Skeletal muscle tissue (tissue), 4 donors: ENCODE data around the gene TFEB. TPM values are rescaled to one million over a fixed set of nuclear protein-coding genes. Genes with fewer than 3 reads are reported as not detected.

Source experiments
- H3K27ac ChIP-seq: one replicate; pipeline ENCODE4 v1.7.0; 2013; ENCODE audit warnings: mild to moderate bottlenecking, low read depth, low read length, inconsistent platforms
- H3K27me3 ChIP-seq, 3 donors: one replicate each; pipeline ENCODE4 v1.7.0; 2013; ENCODE audit warnings: low read length in 3 of 3; ENCODE audit not compliant: control insufficient read depth in 3 of 3, insufficient read depth in 3 of 3
- H3K36me3 ChIP-seq, 3 donors: one replicate each; pipeline ENCODE4 v1.7.0; 2013; ENCODE audit warnings: low read length in 3 of 3; ENCODE audit not compliant: control insufficient read depth in 3 of 3, insufficient read depth in 3 of 3
- H3K4me1 ChIP-seq, 3 donors: one replicate each; pipeline ENCODE4 v1.7.0; 2013; ENCODE audit warnings: low read length in 3 of 3, mild to moderate bottlenecking in 3 of 3; ENCODE audit not compliant: control insufficient read depth in 3 of 3, insufficient read depth in 3 of 3
- H3K4me3 ChIP-seq, 3 donors: one replicate each; pipeline ENCODE4 v1.7.0; 2013; ENCODE audit warnings: low read length in 3 of 3
- H3K9ac ChIP-seq, 3 donors: one replicate each; pipeline ENCODE4 v1.7.0; 2013; ENCODE audit warnings: low read length in 3 of 3, mild to moderate bottlenecking in 3 of 3, moderate library complexity in 2 of 3, low read depth in 1 of 3
- H3K9me3 ChIP-seq, 3 donors: one replicate each; pipeline ENCODE4 v1.7.0; 2013; ENCODE audit warnings: low read length in 3 of 3; ENCODE audit not compliant: control insufficient read depth in 3 of 3
- total RNA-seq: library from RNA; depleted of rRNA; stranded (reverse); fragments of >200 nt; gene quantifications from one replicate; pipeline ENCODE4 v1.2.3, GENCODE V29; 2014
- donor health status: Osteomylitis.

TFEB gene
- total RNA-seq, 1 donor from 2014 or later: 7.8 TPM

DNA sequence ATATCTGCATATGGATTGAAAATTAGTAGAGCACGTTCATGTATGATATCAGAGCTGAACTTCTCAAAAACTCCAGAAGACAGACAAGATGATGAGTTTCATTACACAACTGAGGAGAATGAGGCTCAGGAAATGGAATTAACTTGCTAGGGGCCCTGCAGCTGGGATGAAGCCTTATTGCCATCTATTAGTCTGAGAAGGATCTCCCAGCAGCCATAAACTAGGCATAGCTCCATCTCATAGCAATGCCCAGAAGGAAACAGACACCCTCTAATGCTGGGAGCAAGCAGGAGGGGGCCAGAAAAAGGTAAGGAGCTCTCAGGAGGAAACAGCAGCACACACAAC, 18.0 kb downstream of the TFEB start:
- Histone ChIP-seq H3K9ac (peak overlapping the region; percentile 45 to 70 (median 54)), H3K4me1 (peaks cover 89 to 95% (median 94%) of the 10 kb centered on the region in 3 donors), H3K27ac (peak overlapping the region; percentile 95), H3K9me3 (no peaks in the 10 kb centered on the region), H3K27me3 (no peaks in the 10 kb centered on the region), H3K36me3 (no peaks in the 10 kb centered on the region), H3K4me3 (no peak overlapping the region)

DNA sequence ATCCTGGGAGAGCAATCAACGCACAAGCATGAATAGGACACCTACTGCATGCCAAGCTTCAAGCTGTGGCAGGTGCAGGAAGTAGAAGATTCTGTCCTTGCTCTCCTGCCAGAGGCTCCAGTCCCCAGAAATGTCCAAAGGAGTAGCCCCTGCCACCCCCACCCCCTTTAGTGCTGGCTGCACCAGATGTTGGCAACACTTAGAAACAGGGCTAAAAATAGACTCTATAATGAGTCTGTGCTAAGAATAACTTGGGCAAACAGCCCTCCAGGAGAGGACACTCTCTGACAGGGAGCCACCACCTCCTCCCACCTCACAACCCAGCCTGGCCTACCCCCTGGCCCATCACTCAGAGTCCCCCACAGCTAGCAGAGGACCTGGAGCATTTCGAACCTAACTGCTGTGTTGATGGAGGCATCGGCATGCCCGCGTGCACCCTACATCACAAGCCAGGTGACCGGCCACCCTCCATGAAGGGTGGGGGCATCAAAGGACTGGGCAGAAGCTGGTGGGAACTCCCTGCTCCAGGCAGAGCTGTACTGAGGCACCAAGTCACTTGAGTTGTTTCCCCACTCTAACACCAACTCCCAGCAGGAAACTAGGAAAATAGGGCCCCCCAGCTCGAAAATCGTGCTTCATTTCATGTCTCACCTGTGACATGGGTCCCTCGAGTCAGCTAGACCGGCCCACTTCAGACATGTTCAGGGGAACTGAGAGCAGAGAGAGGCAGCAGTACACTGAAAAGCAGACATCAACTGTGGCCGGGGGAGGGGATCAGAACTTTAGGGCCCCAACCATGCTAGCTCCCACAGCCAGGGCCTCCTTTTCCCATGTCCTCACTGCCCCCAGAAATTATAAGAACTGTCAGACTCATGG, 18.7 kb downstream of the TFEB start:
- Histone ChIP-seq H3K4me3 (peak overlapping the region; percentile 15 to 56 (median 56)), H3K27me3 (no peaks in the 10 kb centered on the region), H3K4me1 (peaks cover 95 to 99% (median 97%) of the 10 kb centered on the region in 3 donors), H3K36me3 (no peaks in the 10 kb centered on the region), H3K9ac (peak overlapping the region; percentile 48 to 70 (median 54)), H3K9me3 (no peaks in the 10 kb centered on the region), H3K27ac (peak overlapping the region; percentile 95)

DNA sequence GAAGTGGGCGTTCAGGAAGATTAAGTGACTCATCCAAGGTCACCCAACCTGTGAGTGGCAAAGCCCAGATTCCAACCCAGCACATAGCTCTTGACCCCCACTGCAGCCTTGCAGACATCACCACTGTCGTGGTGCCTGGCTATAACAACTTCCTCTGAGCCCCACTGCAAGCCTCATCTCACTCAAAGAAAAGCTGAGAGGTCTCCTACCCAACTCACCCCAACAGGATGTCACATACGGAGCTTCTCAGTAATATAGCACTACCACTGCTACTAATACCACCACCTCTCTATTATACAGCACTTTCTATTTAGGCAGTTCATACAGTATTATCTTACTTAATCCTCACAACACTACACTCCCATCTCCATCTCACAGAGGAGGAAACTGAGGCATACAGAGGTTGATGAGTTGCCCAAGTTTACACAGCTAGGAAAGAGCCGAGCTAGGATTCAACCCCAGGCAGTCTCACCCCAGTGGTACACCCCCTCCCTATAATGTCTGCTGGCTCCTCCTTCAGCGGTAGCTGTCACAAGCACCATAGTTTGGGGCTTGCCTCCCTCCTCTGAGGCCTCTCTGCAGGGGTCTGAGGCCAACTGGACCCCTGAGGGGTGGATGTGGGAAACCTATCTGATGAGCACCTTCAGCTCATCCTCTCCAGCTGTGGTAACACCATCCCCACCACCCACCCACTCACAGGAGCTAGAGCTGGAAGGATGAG, 19.5 kb downstream of the TFEB start:
- Histone ChIP-seq H3K4me3 (peak overlapping the region in 1 of 3 donors; percentile 56), H3K4me1 (peaks cover 95 to 99% (median 97%) of the 10 kb centered on the region in 3 donors), H3K9me3 (no peaks in the 10 kb centered on the region), H3K27ac (peak overlapping the region; percentile 95), H3K36me3 (no peaks in the 10 kb centered on the region), H3K9ac (peak overlapping the region; percentile 48 to 54 (median 54)), H3K27me3 (no peaks in the 10 kb centered on the region)

DNA sequence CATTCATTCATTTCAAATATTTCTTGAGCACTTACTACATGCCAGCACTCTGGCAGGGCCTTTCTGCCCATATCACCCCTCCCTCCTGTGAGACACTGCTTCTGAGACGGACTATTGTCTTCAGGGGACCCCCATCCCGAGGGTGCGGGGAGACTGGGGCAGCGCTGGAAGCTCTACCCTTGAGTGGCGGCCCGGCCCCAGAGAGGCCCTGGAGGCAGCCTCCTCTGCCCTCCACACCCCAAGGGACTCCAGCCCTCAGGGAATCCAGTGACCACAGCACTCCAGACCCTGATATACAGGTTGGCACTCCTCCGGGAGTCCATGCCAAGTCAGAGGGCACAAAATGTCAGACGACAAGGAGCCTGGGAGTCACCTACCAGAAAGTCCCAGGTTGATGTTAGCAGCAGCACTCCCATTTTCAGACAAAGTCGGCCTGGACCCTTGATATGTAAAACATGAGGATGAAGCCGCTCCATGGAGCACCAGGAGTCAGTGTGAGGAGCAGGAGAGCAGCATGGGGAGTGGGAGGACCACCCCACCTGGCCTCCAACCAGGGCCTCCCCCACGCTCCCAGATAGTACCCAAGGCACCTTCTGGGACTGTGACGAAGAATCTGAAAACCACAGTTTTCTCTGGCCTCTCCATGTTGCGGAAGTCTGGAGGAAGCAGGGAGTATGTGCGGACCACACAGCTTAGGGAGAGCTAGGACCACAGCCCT, 20.7 kb downstream of the TFEB start:
- H3K4me3 ChIP-seq: no peak overlapping the region
- no peaks in the 10 kb centered on the region for H3K36me3 ChIP-seq
- H3K9ac ChIP-seq: peak overlapping the region in 2 of 3 donors; percentile 43 to 82
- no peaks in the 10 kb centered on the region for H3K27me3 ChIP-seq
- H3K27ac ChIP-seq: peak overlapping the region; percentile 95
- H3K4me1 ChIP-seq: peaks cover 92 to 96% (median 93%) of the 10 kb centered on the region in 3 donors
- no peaks in the 10 kb centered on the region for H3K9me3 ChIP-seq

DNA sequence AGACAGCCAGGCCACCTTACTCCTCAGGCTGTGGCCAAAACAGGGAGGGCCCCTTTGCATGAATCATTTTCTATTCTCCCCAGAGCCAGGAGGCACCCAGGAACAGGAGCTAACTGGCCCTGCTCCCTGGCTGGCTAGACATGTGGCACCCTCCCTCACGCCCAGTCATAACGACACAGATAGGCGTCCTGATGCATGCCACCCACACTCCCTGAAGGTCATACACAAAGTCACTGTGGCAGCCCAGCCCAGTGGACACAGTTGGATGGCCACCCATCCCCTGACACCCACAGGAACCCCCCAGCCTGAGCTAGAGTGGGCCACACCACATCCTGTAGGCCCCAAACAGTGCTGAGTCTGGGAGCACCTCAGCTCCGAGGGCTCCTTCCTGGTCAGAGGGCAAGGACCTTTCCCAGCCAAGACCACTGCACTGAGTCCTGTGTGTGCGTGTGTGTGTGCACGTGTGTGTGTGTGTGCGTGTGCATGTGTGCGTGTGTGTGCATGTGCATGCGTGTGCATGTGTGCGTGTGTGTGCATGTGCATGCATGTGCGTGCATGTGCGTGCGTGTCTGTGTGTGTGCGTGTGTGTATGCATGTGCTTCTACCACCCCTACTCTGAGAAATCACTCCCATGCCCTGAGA, 21.6 kb downstream of the TFEB start:
- no peaks in the 10 kb centered on the region for H3K27me3 ChIP-seq
- H3K36me3 ChIP-seq: no peaks in the 10 kb centered on the region
- peak overlapping the region; percentile 95 for H3K27ac ChIP-seq
- peak overlapping the region; percentile 20 to 61 (median 53) for H3K4me3 ChIP-seq
- H3K9me3 ChIP-seq: no peaks in the 10 kb centered on the region
- H3K4me1 ChIP-seq: peaks cover 89 to 95% (median 90%) of the 10 kb centered on the region in 3 donors
- H3K9ac ChIP-seq: peak overlapping the region; percentile 5 to 82 (median 65)

DNA sequence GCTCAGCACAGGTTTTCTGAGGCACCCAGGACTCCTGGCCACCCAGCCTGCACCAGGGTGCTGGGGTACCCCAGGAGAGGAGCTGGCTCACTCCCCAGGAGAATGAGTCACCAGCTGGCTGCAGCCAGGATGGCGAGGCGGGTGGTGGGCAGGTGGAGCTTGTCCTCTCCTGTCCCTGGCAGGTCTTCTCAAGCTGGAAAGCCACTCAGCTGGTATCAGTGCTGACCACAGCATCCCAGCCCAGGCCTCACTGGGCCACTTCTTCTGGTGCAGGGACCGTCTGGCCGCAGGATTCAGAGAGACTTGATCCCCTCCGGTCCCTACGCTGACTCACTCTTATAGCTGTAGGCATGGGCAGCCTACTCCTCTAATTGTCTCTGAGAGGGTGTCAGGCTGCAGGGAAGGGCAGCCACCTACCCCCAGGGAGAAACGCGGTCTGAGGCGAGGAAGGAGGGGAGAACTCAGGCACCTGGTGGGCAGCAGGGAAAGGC, 22.2 kb downstream of the TFEB start:
- no peaks in the 10 kb centered on the region for H3K27me3 ChIP-seq
- no peaks in the 10 kb centered on the region for H3K9me3 ChIP-seq
- H3K9ac ChIP-seq: peak overlapping the region; percentile 65 to 82 (median 69)
- H3K4me1 ChIP-seq: peaks cover 89 to 95% (median 93%) of the 10 kb centered on the region in 3 donors
- peaks cover 0 to 3% (median 0%) of the 10 kb centered on the region in 3 donors for H3K36me3 ChIP-seq
- H3K27ac ChIP-seq: peak overlapping the region; percentile 95
- H3K4me3 ChIP-seq: peak overlapping the region; percentile 20 to 61 (median 53)

DNA sequence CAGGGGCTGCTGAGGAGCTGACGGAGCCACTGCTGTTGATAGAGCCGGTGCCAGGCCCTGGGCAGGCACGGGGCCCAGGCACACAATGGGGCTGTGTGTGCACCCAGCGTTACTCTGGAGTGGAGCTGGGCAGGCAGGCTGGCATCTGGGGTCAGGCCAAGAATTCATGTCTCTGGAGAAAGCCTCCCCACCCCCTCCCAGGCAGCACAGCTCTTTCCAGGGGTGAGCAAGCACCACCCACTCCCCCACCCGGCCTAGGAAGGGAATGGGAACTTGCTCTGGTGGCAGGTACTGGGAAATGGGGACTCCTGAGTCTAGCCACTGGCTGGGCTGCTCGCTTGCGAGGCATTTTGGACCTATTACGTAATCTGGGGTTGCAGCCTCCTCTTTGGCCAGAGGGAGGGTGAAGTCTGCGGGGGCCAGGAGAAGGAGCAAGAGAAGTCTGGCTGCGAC, 22.7 kb downstream of the TFEB start:
- Histone ChIP-seq H3K36me3 (peaks cover 0 to 3% (median 0%) of the 10 kb centered on the region in 3 donors), H3K27ac (peak overlapping the region; percentile 95)

DNA sequence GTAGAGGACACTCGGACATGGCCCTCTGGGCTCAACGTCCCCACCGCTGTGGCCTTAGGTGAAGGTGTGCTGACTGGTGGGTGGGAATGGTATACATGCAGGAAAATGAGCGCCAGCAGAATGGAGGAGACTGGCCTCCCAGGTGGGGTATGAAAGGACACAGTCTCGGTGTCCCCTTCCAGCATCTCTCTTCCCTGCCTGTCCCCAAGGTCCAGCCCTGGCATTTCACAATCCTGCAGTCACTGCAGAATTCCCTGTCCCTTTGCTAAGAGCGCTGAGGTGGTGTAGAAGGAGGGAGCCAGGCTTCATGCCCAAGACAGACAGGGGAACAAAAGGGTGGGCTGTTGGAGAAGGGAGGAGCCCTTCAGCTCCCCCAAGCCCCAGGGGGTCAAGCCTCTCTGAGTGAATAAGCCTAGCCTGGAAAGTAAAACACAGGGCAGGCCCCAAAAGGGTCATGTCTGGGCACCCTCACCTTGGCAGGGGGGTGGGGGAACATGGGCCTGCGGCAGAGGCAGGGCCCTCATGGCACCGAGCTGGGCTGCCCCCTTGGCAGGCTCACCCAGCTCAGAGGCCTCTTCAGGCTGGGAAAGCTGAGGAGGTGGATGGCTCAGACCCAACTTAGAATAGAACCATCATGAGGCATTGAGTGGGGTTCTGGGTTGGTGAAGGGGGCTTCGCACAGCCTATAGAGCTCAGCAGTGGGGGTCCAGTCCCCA, 23.9 kb downstream of the TFEB start:
- H3K27me3 ChIP-seq: no peaks in the 10 kb centered on the region
- H3K9me3 ChIP-seq: no peaks in the 10 kb centered on the region
- peak overlapping the region; percentile 10 to 82 (median 69) for H3K9ac ChIP-seq
- peak overlapping the region; percentile 95 for H3K27ac ChIP-seq
- peaks cover 0 to 3% (median 0%) of the 10 kb centered on the region in 3 donors for H3K36me3 ChIP-seq
- H3K4me1 ChIP-seq: peaks cover 89 to 95% (median 93%) of the 10 kb centered on the region in 3 donors
- H3K4me3 ChIP-seq: peak overlapping the region in 1 of 3 donors; percentile 29

More for the DNA sequence above, 22.7 kb downstream of the TFEB start:
- Histone ChIP-seq H3K9me3 (no peaks in the 10 kb centered on the region), H3K9ac (peak overlapping the region; percentile 63 to 82 (median 69)), H3K4me3 (peak overlapping the region; percentile 9 to 61 (median 12)), H3K4me1 (peaks cover 89 to 95% (median 93%) of the 10 kb centered on the region in 3 donors), H3K27me3 (no peaks in the 10 kb centered on the region)
